Measurements from ENCODE around the gene MYOF. TPM values are rescaled to one million over a fixed set of nuclear protein-coding genes. Genes with fewer than 3 reads are reported as not detected.

Gene MYOF
- total and polyA plus RNA-seq, 10 of the 15 experiments (the other 5 are each of a cell fraction or from before 2014, with no cell fraction given): 0.02 to 0.59 (median 0.17) TPM

GRCh38 chr10:93357680-93358079, 124.5 kb downstream of the MYOF start:
- ChIA-PET SMC1A (ENCODE audit: uncharacterized antibody, unreplicated experiment) (interaction anchor here (0.6 to 3.0 kb wide), 9 partner anchors 11 to 474 kb away, joined by 3 to 12 read pairs (median 3); partner anchors contain the start of gene MYOF), CTCF (interaction anchor here (0.7 to 2.9 kb wide), 21 partner anchors 8 to 608 kb away, joined by 3 to 20 read pairs (median 5); partner anchors contain the start of gene MYOF), POLR2A (no interaction called here), RAD21 (ENCODE audit: unreplicated experiment) (interaction anchor here (1.0 to 1.5 kb wide), 3 partner anchors 8 to 154 kb away, joined by 4 read pairs; partner anchors contain the start of gene MYOF)
- intact Hi-C loops (cut with micrococcal nuclease; ENCODE audit: unreplicated experiment): no loop called here
- FAIRE-seq (peak; percentile 81), ATAC-seq (peak; percentile 83), DNase-seq (ENCODE audit: low read depth, low spot score) (no peak)
- Histone ChIP-seq H2AFZ (ENCODE audit: control insufficient read depth, low read depth, low read length) (no peak overlapping the region), H3K4me2 (ENCODE audit: control insufficient read depth, insufficient read depth) (no peak overlapping the region), H3K4me3 (no peak overlapping the region), H3K79me2 (ENCODE audit: control insufficient read depth, insufficient read depth, low read length) (no peaks in the 10 kb centered on the region), H3K4me1 (ENCODE audit: control insufficient read depth, insufficient read depth, low read length) (no peaks in the 10 kb centered on the region), H3K36me3 (ENCODE audit: control insufficient read depth in 2 of 2, insufficient read depth in 2 of 2, low read length in 1 of 2) (no peaks in the 10 kb centered on the region), H3K27ac (ENCODE audit: control insufficient read depth, insufficient read depth) (no peak overlapping the region), H3K27me3 (replicated peaks in 1 of 2; ENCODE audit: control insufficient read depth in 2 of 2, insufficient read depth in 2 of 2, low read length in 1 of 2) (peaks cover 1 to 4% of the 10 kb centered on the region in 2 experiments; a peak in 2 of 4 replicates), H4K20me1 (ENCODE audit: control insufficient read depth, insufficient read depth) (no peaks in the 10 kb centered on the region; the same call in 1 of the 2 replicates), H3K9ac (ENCODE audit: control insufficient read depth, insufficient read depth, low read length) (no peak overlapping the region), H3K9me3 (replicated peaks; ENCODE audit: control insufficient read depth, insufficient read depth, low read length) (no peaks in the 10 kb centered on the region)
- in situ Hi-C loops (cut with MboI): loop anchor here (5.0 kb wide), 1 partner anchor 470 kb away; no protein-coding TSS in a partner anchor
- 0% methylated on average over 5 of the region's 5 CpGs for WGBS (ENCODE audit: insufficient coverage, insufficient replicate concordance, low lambda C conversion rate, missing lambda C conversion rate)
- no peak for TF ChIP-seq ZNF274 (IDR thresholded peaks at IDR 0.05; ENCODE audit: insufficient read depth, insufficient read length)
- peak; percentile 46 to 58 (median 57) for TF ChIP-seq CTCF (IDR thresholded peaks at IDR 0.05 in 2 of 3, conservative IDR thresholded peaks at IDR 0.05 in 1 of 3; ENCODE audit: control insufficient read depth in 2 of 3, extremely low read depth in 1 of 3, insufficient read depth in 1 of 3, low read depth in 3 of 3, low read length in 3 of 3)
- no peak for TF ChIP-seq SUPT20H (IDR thresholded peaks at IDR 0.05; ENCODE audit: borderline replicate concordance, control insufficient read depth, low read depth, low read length)
- TF ChIP-seq YY1 (IDR thresholded peaks at IDR 0.05; ENCODE audit: low read depth, low read length): 0 out of 2 replicates have a peak, but pooled peaks have one; percentile 9
- no peak for TF ChIP-seq CREB1 (IDR thresholded peaks at IDR 0.05; ENCODE audit: low read depth)
- TF ChIP-seq RAD21 (IDR thresholded peaks at IDR 0.05; ENCODE audit: insufficient read depth, low read depth, low read length): peak; percentile 58
- no peak for TF ChIP-seq NFIC (IDR thresholded peaks at IDR 0.05; ENCODE audit: low read depth, low read length)
- peak; percentile 60; the same call in 1 of the 2 replicates for TF ChIP-seq SMC3 (IDR thresholded peaks at IDR 0.05; ENCODE audit: borderline replicate concordance, low read length)
- no TSS peak for BruUV-seq (replicated peaks)

Measured in GM12878 (cell line).